ENCODE measurements around the gene BRIP1.
"Not testable (repeated sequence)": the region's sequence is repeated elsewhere in the genome, so short reads cannot be mapped to it uniquely, and the experiment has no call there.

Gene BRIP1

DNA sequence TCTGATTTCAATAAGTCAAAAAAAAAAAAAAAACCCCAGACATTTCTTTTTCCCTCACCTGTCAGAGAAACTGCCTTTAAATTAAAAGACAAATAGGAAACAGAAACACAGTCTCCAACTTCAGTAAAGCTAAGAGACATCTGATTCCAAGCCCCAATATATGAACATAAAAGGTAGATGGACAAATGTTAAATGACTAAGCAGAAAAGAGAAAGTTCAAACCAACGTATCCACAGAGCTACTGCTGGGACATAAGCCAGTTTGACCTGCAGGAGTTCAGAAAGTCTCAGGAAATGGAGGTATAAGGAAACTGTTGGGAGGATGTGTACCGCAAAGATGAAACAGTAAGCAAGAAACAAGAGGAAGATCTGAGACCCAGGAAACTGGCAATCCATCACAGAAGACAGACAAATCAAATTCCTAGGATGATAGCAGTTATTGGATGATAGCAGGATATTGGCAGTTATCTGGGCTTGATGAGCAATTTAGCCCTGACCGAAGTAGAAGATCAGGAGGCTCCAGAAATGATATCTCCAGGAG is 135.0 kb downstream of the BRIP1 start:
- DNase-seq (ENCODE audit: low spot score): no peak

DNA sequence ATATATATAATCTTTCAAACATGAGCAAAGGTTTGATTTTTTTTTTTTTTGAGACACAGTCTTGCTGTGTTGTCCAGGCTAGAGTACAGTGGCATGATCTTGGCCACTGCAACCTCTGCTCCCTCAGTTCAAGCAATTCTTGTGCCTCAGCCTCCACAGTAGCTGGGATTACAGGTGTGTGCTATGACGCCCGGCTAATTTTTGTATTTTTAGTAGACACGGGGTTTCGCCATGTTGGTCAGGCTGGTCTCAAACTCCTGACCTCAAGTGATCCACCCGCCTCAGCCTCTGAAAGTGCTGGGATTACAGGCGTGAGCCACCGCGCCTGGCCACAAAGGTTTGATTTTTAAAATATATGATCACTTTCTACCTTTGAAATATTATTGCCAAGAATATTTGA is 135.5 kb downstream of the BRIP1 start:
- not testable (repeated sequence) for DNase-seq (ENCODE audit: low spot score)

GRCh38 chr17:61726977-61727376 is 136.4 kb downstream of the BRIP1 start:
- no peak for DNase-seq (ENCODE audit: low spot score)

- no peak for DNase-seq (ENCODE audit: low spot score)
Observed at GRCh38 chr17:61724777-61725176, 138.6 kb downstream of the BRIP1 start.

- DNase-seq (ENCODE audit: low spot score): no peak
Observed at GRCh38 chr17:61723914-61724313, 139.4 kb downstream of the BRIP1 start.

DNA sequence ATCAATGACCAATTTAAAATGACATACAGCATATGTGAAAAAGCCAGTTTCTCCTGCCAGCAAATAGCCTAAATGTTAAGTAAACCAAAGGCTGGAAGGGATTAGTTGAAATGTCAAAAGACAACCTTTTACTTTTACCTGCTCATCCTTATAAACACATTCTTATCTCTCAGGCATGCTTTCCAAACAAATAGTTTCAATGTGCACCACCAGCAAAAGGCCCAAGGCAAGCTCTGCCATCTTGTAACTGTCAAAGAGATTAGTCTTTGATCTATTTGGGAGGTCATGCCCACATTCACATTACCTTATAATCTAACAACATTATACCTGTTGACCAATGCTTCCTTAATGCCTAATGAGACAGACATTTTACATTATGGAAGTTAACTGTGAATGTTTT is 140.1 kb downstream of the BRIP1 start:
- DNase-seq (ENCODE audit: low spot score): no peak

DNA sequence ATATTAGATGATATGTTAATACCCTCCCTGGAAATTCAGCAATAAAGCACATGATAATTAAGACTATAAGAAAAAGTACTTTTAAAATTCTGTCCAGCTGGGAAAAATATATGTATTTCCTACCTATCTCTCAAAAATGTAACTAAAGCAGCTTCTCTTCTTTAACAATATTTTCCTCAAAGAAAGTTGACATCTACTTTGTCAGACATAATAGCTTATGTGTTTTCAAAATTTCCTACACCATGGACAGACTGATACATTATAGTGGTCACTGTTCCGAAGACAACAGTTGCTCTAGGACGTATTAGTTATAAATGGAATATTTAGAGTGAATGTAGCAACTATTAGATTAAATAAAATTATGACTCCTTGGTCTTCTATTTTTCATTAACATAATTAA is 140.9 kb downstream of the BRIP1 start:
- DNase-seq (ENCODE audit: low spot score): no peak

- DNase-seq (ENCODE audit: low spot score): no peak
Observed at GRCh38 chr17:61720016-61720795, 143.1 kb downstream of the BRIP1 start.

- not testable (repeated sequence) for DNase-seq (ENCODE audit: low spot score)
Observed at GRCh38 chr17:61719220-61719619, 144.1 kb downstream of the BRIP1 start.

- DNase-seq (ENCODE audit: low spot score): no peak
Observed at GRCh38 chr17:61718022-61718421, 145.3 kb downstream of the BRIP1 start.

DNA sequence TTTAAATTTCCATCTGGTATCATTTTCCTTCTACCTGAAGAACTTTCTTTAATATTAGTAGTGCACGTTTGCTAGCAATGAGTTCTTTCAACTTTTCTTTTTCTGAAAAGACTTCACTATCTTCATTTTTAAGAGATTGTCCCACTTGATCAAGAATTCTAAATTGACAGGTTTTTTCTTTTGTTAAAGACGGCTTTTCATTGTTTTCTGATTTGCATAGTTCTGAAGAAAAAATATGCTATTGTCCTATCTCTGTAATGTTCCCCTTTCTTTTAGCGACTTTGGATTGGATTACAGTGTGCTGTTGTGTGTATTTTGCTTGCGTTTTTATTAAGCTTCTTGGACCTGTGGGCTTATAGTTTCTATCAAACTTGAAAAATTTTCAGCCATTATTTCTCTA is 146.0 kb downstream of the BRIP1 start:
- DNase-seq (ENCODE audit: low spot score): no peak

DNA sequence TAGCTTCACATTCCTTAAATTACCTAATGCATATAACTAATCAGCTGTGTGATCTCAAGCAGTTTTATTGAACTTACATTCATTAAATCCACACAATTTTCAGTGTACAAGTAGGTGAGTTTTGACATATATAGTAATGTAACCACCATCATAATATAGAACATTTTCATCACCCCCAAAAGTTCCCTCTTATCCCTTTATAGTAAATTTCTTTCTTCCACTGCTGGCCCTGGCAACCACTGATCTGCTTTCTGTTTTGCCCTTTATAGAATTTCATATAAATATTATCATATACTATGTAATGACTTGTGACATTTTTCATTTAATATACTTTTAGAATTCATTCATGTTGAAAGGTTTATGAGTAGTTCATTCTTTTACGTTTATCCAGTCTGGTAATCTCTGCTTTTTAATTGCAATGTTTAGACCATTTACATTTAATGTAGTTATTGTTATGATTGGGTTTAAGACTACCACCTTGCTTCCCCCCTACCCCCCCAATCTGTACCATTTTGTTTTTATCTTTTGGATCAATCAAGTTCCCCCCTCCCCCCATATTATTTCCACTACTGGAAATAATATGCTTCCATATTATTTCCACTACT is 147.0 kb downstream of the BRIP1 start:
- no peak for DNase-seq (ENCODE audit: low spot score)

DNA sequence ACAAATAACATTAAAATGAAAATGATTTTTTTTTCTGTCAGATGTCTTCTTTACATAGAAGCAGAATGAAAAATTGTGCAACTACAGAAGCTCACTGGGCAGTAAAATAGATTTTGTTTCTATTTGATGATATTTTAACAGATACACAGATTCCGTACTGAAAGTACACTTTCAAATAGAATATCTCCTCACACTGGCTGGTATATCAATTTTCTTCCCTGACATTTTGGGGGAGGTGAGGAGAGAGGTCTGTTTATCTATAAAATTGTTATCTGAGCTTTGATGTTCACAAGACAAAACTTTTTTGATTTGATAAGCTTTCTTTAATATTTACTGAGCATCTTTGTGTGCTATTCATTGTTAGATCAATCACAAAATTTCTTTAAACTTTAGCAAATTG is 148.0 kb downstream of the BRIP1 start:
- DNase-seq (ENCODE audit: low spot score): no peak

DNA sequence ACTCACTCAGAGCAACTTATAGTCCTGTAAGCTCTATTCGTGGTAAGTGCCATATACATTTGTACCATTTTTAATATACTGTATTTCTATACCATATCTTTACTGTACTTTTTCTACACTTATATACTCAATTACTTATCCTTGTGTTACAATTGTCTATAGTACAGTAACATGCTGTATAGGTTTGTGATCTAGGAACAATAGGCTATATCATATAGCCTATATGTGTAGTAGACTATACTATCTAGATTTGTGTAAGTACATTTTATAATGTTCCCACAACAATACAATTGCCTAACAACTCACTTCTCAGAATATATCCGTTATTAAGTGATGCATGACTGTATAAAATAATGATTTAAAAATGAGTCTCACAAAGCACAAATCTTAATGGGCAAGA is 149.0 kb downstream of the BRIP1 start:
- DNase-seq (ENCODE audit: low spot score): no peak

GRCh38 chr17:61713035-61713434 is 150.3 kb downstream of the BRIP1 start:
- no peak for DNase-seq (ENCODE audit: low spot score)

- DNase-seq (ENCODE audit: low spot score): no peak
Observed at GRCh38 chr17:61710546-61710945, 152.8 kb downstream of the BRIP1 start.

GRCh38 chr17:61709567-61709966 is 153.8 kb downstream of the BRIP1 start:
- DNase-seq (ENCODE audit: low spot score): no peak

DNA sequence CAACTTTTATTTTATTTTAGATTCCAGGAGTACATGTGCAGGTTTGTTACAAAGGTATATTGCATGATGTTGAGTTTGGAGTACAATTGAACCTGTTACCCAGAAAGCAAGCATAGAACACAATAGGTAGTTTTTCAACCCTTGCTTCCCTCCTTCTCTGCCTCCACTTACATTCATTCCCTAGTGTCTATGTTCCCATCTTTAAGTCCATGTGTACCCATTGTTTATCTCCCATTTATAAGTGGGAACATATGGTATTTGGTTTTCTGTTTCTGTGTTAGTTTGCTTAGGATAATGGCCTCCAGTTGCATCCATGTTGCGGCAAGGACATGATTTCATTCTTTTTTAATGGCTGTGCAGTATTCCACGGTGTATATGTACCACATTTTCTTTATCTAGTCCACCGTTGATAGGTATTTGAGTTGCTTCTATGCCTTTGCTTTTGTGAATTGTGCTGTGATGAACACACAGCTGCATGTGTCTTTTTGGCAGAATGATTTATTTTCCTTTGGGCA is 158.3 kb downstream of the BRIP1 start:
- no peak for DNase-seq (ENCODE audit: low spot score)

DNA sequence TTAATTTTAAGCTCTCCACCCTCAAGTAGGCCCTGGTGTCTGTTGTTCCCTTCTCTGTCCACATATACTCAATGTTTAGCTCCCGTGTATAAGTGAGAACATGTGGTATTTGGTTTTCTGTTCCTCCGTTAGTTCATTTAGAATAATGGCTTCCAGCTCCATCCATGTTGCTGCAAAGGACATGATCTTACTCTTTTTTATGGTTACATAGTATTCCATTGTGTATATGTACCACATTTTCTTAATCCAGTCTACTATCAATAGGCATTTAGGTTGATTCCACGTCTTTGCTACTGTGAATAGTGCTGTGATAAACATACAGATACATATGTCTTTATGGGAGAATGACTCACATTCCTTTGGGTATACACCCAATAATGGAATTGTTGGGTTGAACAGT is 160.9 kb downstream of the BRIP1 start:
- no peak for DNase-seq (ENCODE audit: low spot score)

DNA sequence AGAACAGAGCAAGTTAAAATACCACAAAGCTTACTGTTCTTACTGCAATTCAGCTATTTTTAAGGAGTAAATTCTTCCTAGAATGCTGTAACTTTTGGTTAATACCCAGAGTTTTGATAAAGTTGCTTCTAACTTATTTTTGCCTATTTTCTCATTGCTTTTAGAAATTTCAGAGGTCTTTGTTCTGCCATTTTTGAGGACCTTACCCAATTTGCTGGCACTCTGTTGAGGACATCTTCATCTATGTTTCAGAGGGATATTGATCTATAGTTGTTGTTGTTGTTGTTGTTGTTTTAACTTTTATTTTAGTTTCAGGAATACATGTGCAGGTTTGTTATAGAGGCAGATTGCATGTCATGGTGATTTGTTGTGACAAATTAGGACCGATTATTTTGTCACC is 161.3 kb downstream of the BRIP1 start:
- DNase-seq (ENCODE audit: low spot score): no peak

- DNase-seq (ENCODE audit: low spot score): no peak
Observed at GRCh38 chr17:61701334-61701733, 162.0 kb downstream of the BRIP1 start.

DNA sequence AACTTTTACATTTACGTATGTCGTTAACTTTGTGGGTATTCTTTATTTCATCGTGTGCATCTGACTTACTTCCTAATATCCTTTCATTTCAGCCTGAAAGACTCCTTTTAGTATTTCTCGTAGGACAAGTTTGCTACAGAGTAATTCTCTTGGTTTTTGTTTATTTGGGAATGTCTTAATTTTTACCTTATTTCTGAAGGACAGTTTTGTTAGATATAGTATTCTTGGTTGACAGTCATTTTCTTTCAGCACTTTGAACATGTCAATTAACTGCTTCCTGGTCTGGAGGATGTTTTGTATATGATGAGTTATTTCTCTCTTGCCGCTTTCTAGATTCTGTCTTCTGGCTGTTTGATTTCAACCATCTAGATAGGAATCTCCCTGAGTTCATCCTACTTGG is 163.1 kb downstream of the BRIP1 start:
- DNase-seq (ENCODE audit: low spot score): no peak

GRCh38 chr17:61699694-61700093 is 163.6 kb downstream of the BRIP1 start:
- no peak for DNase-seq (ENCODE audit: low spot score)
